H1 (cell line): Measurements from ENCODE around the gene BIRC7. TPM values are rescaled to one million over a fixed set of nuclear protein-coding genes. Genes with fewer than 3 reads are reported as not detected.
A peak's percentile ranks its signal among the peaks of the same experiment; 100 is the strongest.

Experiments used
- CTCF ChIA-PET: fragments of 300-600 bp; sonication (Branson Sonifier 250); formaldehyde crosslinking; loops from one replicate; lab custom pipeline; 2021; ENCODE audit not compliant: partially characterized antibody; lab: Charles Lee
- POLR2A ChIA-PET: fragments of 300-600 bp; sonication (Branson Sonifier 250); formaldehyde crosslinking; loops from one replicate; lab custom pipeline; 2021; ENCODE audit warnings: inconsistent platforms; ENCODE audit not compliant: partially characterized antibody; lab: Charles Lee
- DNase-seq, 2 experiments: peaks; one replicate each; pipeline versions ENCODE4 v3.0.0 to v3.0.0-alpha.2; 2010 to 2022; ENCODE audit warnings: low spot score in 2 of 2, low read depth in 1 of 2, mixed read lengths in 1 of 2
- FAIRE-seq: peaks from 2 replicates; lab custom pipeline; 2011; peaks lifted over from hg19 to GRCh38; lab: Jason Lieb, UNC
- H2AFZ ChIP-seq: 2 replicates; pipeline ENCODE4 v1.8.1; 2012; ENCODE audit warnings: low read length, inconsistent platforms
- H2AK5ac ChIP-seq: 2 replicates; pipeline ENCODE4 v1.6.1; 2013; ENCODE audit warnings: low read depth, low read length
- H2BK120ac ChIP-seq: replicated peaks from 2 replicates; pipeline ENCODE3; 2013; ENCODE audit warnings: low read depth, low read length, inconsistent platforms
- H2BK12ac ChIP-seq: 2 replicates; pipeline ENCODE4 v1.6.1; 2013; ENCODE audit warnings: low read depth, low read length
- H2BK15ac ChIP-seq: 2 replicates; pipeline ENCODE4 v1.6.1; 2013; ENCODE audit warnings: low read length
- H2BK20ac ChIP-seq: 2 replicates; pipeline ENCODE4 v1.6.1; 2013; ENCODE audit warnings: low read length
- H2BK5ac ChIP-seq: 2 replicates; pipeline ENCODE4 v1.6.1; 2013; ENCODE audit warnings: low read depth, low read length
- H3K14ac ChIP-seq: 2 replicates; pipeline ENCODE4 v1.6.1; 2013; ENCODE audit warnings: inconsistent platforms; ENCODE audit not compliant: insufficient read length
- H3K18ac ChIP-seq: 2 replicates; pipeline ENCODE4 v1.6.1; 2013; ENCODE audit warnings: low read length; ENCODE audit errors: extremely low read depth
- H3K23ac ChIP-seq: 2 replicates; pipeline ENCODE4 v1.6.1; 2013; ENCODE audit warnings: inconsistent platforms; ENCODE audit not compliant: insufficient read length
- H3K23me2 ChIP-seq: 2 replicates; pipeline ENCODE4 v1.6.1; 2013; ENCODE audit warnings: low read depth, low read length
- H3K27ac ChIP-seq: 2 replicates; pipeline ENCODE4 v1.6.1; 2011; ENCODE audit warnings: low read depth, low read length, inconsistent platforms
- H3K27me3 ChIP-seq, 4 experiments: replicated peaks in 1 of 4; 1 replicate in 1 of 4; 2 replicates in 3 of 4; pipeline versions ENCODE4 v1.6.1 to v1.8.1; 2011 to 2013; ENCODE audit warnings: low read length in 3 of 4, mild to moderate bottlenecking in 3 of 4, inconsistent platforms in 2 of 4, mixed read lengths in 2 of 4, moderate library complexity in 1 of 4; ENCODE audit not compliant: control insufficient read depth in 3 of 4, insufficient read depth in 3 of 4; ENCODE audit errors: extremely low read depth in 1 of 4
- H3K36me3 ChIP-seq, 4 experiments: 2 replicates each; pipeline versions ENCODE4 v1.6.1 to v1.8.1; 2011 to 2013; ENCODE audit warnings: mild to moderate bottlenecking in 4 of 4, low read length in 3 of 4, moderate library complexity in 2 of 4, control low read depth in 1 of 4, inconsistent platforms in 1 of 4; ENCODE audit not compliant: insufficient read depth in 4 of 4, control insufficient read depth in 2 of 4
- H3K4ac ChIP-seq: replicated peaks from 2 replicates; pipeline ENCODE3; 2013; ENCODE audit warnings: low read length, low read depth, mixed read lengths, inconsistent platforms; ENCODE audit not compliant: insufficient read length
- H3K4me1 ChIP-seq, 4 experiments: replicated peaks in 1 of 4; 1 replicate in 1 of 4; 2 replicates in 3 of 4; pipeline versions ENCODE4 v1.6.1 to v1.8.1; 2011 to 2013; ENCODE audit warnings: low read length in 3 of 4, inconsistent platforms in 2 of 4, mixed read lengths in 1 of 4; ENCODE audit not compliant: insufficient read depth in 4 of 4, control insufficient read depth in 3 of 4
- H3K4me2 ChIP-seq, 2 experiments: 2 replicates each; pipeline versions ENCODE4 v1.6.1 to v1.8.1; 2011 to 2013; ENCODE audit warnings: low read depth in 2 of 2, low read length in 2 of 2, control low read depth in 1 of 2, inconsistent platforms in 1 of 2, mild to moderate bottlenecking in 1 of 2; ENCODE audit not compliant: insufficient read depth in 1 of 2
- H3K4me3 ChIP-seq, 4 experiments: fragments of 200-600, 300-600 bp in 1 of 4; sonication (generic), shearing (Covaris generic), sonication (Bioruptor Twin) in 1 of 4; 2 replicates each; pipeline versions ENCODE4 v1.5.1 to v1.8.1; 2011 to 2016; ENCODE audit warnings: low read length in 4 of 4, low read depth in 3 of 4, control low read depth in 2 of 4, inconsistent platforms in 2 of 4, mild to moderate bottlenecking in 2 of 4, mixed read lengths in 1 of 4, moderate library complexity in 1 of 4; ENCODE audit not compliant: insufficient read depth in 2 of 4; ENCODE audit errors: extremely low read depth in 1 of 4
- H3K56ac ChIP-seq: replicated peaks from 2 replicates; pipeline ENCODE3; 2013; ENCODE audit warnings: low read depth, mild to moderate bottlenecking, mixed read lengths, low read length, inconsistent platforms; ENCODE audit not compliant: insufficient read length
- H3K79me1 ChIP-seq: 2 replicates; pipeline ENCODE4 v1.6.1; 2013; ENCODE audit warnings: low read depth, low read length, control low read depth
- H3K79me2 ChIP-seq, 2 experiments: 2 replicates each; pipeline versions ENCODE4 v1.6.1 to v1.8.1; 2012 to 2013; ENCODE audit warnings: low read length in 2 of 2, mild to moderate bottlenecking in 2 of 2, inconsistent platforms in 1 of 2; ENCODE audit not compliant: insufficient read depth in 2 of 2, control insufficient read depth in 1 of 2
- H3K9ac ChIP-seq, 4 experiments: replicated peaks in 1 of 4; 1 replicate in 1 of 4; 2 replicates in 3 of 4; pipeline versions ENCODE4 v1.6.1 to v1.8.1; 2011 to 2013; ENCODE audit warnings: low read depth in 3 of 4, low read length in 3 of 4, control low read depth in 2 of 4, mild to moderate bottlenecking in 2 of 4, moderate library complexity in 2 of 4, inconsistent platforms in 1 of 4; ENCODE audit errors: extremely low read depth in 1 of 4
- H3K9me3 ChIP-seq, 2 experiments: 2 replicates each; pipeline versions ENCODE4 v1.6.1 to v1.8.1; 2012 to 2013; ENCODE audit warnings: mild to moderate bottlenecking in 2 of 2, moderate library complexity in 2 of 2, control low read depth in 1 of 2, inconsistent platforms in 1 of 2, low read depth in 1 of 2, low read length in 1 of 2, mixed read lengths in 1 of 2; ENCODE audit not compliant: insufficient read depth in 2 of 2
- H4K20me1 ChIP-seq, 2 experiments: replicated peaks in 1 of 2; 2 replicates each; pipeline versions ENCODE3 to v1.8.1; 2011 to 2013; ENCODE audit warnings: inconsistent platforms in 2 of 2, low read length in 2 of 2, mild to moderate bottlenecking in 1 of 2; ENCODE audit not compliant: insufficient read depth in 2 of 2, control insufficient read depth in 1 of 2
- H4K5ac ChIP-seq: 2 replicates; pipeline ENCODE4 v1.6.1; 2013; ENCODE audit warnings: low read length, low read depth, mixed read lengths, inconsistent platforms; ENCODE audit not compliant: insufficient read length
- H4K8ac ChIP-seq: 2 replicates; pipeline ENCODE4 v1.8.0; 2013; ENCODE audit warnings: mild to moderate bottlenecking, moderate library complexity, low read length, inconsistent platforms; ENCODE audit not compliant: insufficient read depth; ENCODE audit errors: extremely low read depth
- H4K91ac ChIP-seq: replicated peaks from 2 replicates; pipeline ENCODE3; 2013; ENCODE audit warnings: low read length, mixed read lengths, inconsistent platforms; ENCODE audit not compliant: insufficient read length
- CBX5 ChIP-seq: fragments of 300-800, 300-1000 bp; sonication (generic); IDR thresholded peaks from 2 replicates; pipeline ENCODE4 v1.7.1; 2016; ENCODE audit warnings: antibody characterized with exemption, low read length, low read depth
- CHD2 ChIP-seq: IDR thresholded peaks from 2 replicates; pipeline ENCODE4 v1.6.1; 2012; ENCODE audit warnings: low read length, improper control_type of control experiment
- EGR1 ChIP-seq: IDR thresholded peaks from 2 replicates; pipeline ENCODE4 v1.6.1; 2011; ENCODE audit warnings: low read depth, low read length, borderline replicate concordance
- KDM1A ChIP-seq: fragments of 200-600, 300-600 bp; sonication (generic); IDR thresholded peaks from 2 replicates; pipeline ENCODE4 v1.7.1; 2016; ENCODE audit warnings: mild to moderate bottlenecking, low read length, borderline replicate concordance
- POLR2A ChIP-seq, 2 experiments: IDR thresholded peaks; 1 replicate in 1 of 2; 2 replicates in 1 of 2; pipeline ENCODE4 v1.6.1; 2011; ENCODE audit warnings: low read depth in 2 of 2, low read length in 2 of 2, mild to moderate bottlenecking in 2 of 2; ENCODE audit errors: control extremely low read depth in 1 of 2
- RBBP5 ChIP-seq: IDR thresholded peaks from 2 replicates; pipeline ENCODE4 v1.7.1; 2012; ENCODE audit warnings: low read depth, mild to moderate bottlenecking, inconsistent platforms, low read length, moderate library complexity, borderline replicate concordance
- RFX5 ChIP-seq: IDR thresholded peaks from 2 replicates; pipeline ENCODE4 v1.6.1; 2011; ENCODE audit warnings: low read depth, low read length, improper control_type of control experiment, borderline replicate concordance
- RNF2 ChIP-seq: fragments of 200-900, 300-1000 bp; sonication (generic); IDR thresholded peaks from 2 replicates; pipeline ENCODE4 v1.7.1; 2016; ENCODE audit warnings: borderline replicate concordance, low read depth, mild to moderate bottlenecking, antibody characterized with exemption, low read length; ENCODE audit not compliant: poor library complexity, severe bottlenecking; ENCODE audit errors: missing control alignments
- SIN3A ChIP-seq, 2 experiments: IDR thresholded peaks in 1 of 2; conservative IDR thresholded peaks in 1 of 2; 2 replicates each; pipeline ENCODE4 v1.6.1; 2011 to 2012; ENCODE audit warnings: low read length in 2 of 2, improper control_type of control experiment in 1 of 2, low read depth in 1 of 2, mild to moderate bottlenecking in 1 of 2
- SP2 ChIP-seq: IDR thresholded peaks from 2 replicates; pipeline ENCODE4 v1.6.1; 2012; ENCODE audit warnings: mild to moderate bottlenecking, low read length, inconsistent platforms
- WGBS, 2 experiments: shearing (Covaris generic) in 1 of 2; methylation state at CpG; one replicate each; pipeline versions ENCODE4 v1.1.6 to v1.1.7; 2013 to 2015; ENCODE audit warnings: low lambda C conversion rate in 2 of 2, mixed read lengths in 2 of 2, inconsistent platforms in 1 of 2, low coverage in 1 of 2, missing lambda C conversion rate in 1 of 2; ENCODE audit not compliant: insufficient replicate concordance in 2 of 2, insufficient coverage in 1 of 2, insufficient read length in 1 of 2; ENCODE audit errors: extremely low coverage in 1 of 2, missing lambda C conversion rate in 1 of 2; 5-methylcytosine and 5-hydroxymethylcytosine counted together
- polyA plus RNA-seq, 7 experiments: library from polyadenylated mRNA; depleted of rRNA in 3 of 7; stranded (reverse) in 5 of 7; unstranded in 2 of 7; fragments of >200 nt in 5 of 7; fragments of 200-250 nt in 2 of 7; gene quantifications; 1 replicate in 5 of 7; 2 replicates in 1 of 7; 4 replicates in 1 of 7; pipeline versions ENCODE4 v1.2.1 to v1.2.3, GENCODE V29; 2011 to 2013; ENCODE audit warnings: missing spikeins in 2 of 7, mixed read lengths in 2 of 7
- total RNA-seq: library from RNA; stranded (reverse); fragmentation: NEBNext Ultra II Directional; extraction: Animal tissue kit (Norgen Biotek cat#: 25700); gene quantifications from 2 replicates; pipeline ENCODE4 v1.2.1, GENCODE V29; 2021
- TF ChIP-seq, protein P1 (sequence below): IDR thresholded peaks from 2 replicates; pipeline ENCODE4 v1.6.1; 2012; ENCODE audit warnings: low read length, inconsistent platforms
- TF ChIP-seq, protein P2 (sequence below): IDR thresholded peaks from 2 replicates; pipeline ENCODE4 v1.6.1; 2012; ENCODE audit warnings: inconsistent platforms

The BIRC7 gene
- total and polyA plus RNA-seq, 2 of the 8 experiments (the other 6 are each of a cell fraction or from before 2014, with no cell fraction given), result 0.11 to 0.41 TPM

DNA sequence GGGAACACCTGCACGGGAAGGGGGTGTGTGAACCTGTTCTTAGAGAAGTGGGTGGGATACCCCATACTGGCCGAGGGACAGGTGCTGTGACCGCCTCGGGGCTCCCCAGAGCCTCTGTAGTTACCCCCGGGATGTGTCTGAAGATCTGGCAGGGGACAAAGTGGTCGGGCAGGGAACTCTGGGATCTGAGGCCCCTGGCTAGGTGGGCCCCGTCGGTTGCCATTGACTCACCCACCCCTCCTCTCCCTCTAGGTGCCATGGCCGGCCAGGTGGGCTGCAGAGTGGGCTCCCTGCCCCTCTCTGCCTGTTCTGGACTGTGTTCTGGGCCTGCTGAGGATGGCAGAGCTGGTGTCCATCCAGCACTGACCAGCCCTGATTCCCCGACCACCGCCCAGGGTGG is 4.3 kb downstream of the BIRC7 start:
- H3K27me3 ChIP-seq, result no peaks in the 10 kb centered on the region
- no peak overlapping the region for H3K23ac ChIP-seq
- H3K4ac ChIP-seq, result no peak overlapping the region
- no peaks in the 10 kb centered on the region for H3K36me3 ChIP-seq
- H3K79me2 ChIP-seq, result no peaks in the 10 kb centered on the region
- no peak overlapping the region for H2AFZ ChIP-seq
- H2BK5ac ChIP-seq, result no peak overlapping the region
- no peaks in the 10 kb centered on the region for H4K20me1 ChIP-seq
- no peak overlapping the region for H3K27ac ChIP-seq
- no peak overlapping the region for H3K56ac ChIP-seq
- H3K4me3 ChIP-seq, result no peak overlapping the region
- FAIRE-seq, result no peak
- POLR2A ChIA-PET, result no interaction called here
- no peak overlapping the region for H2BK12ac ChIP-seq
- H3K9me3 ChIP-seq, result no peaks in the 10 kb centered on the region
- no peak overlapping the region for H3K4me2 ChIP-seq
- peak overlapping the region; percentile 68; the same call in 1 of the 2 replicates for H4K8ac ChIP-seq
- CTCF ChIA-PET, result interaction anchor here (0.8 to 10.9 kb wide), 6 partner anchors 10 to 52 kb away, joined by 3 to 199 read pairs (median 3); no protein-coding TSS in a partner anchor
- peaks cover 0 to 8% (median 5%) of the 10 kb centered on the region in 4 experiments; a peak in 4 of 7 replicates for H3K4me1 ChIP-seq
- WGBS, 2 experiments, result 96% methylated on average over 11 of the region's 11 CpGs; no CpG with 5 or more reads in 1 of the 2 experiments
- no peak for DNase-seq
- H2BK15ac ChIP-seq, result no peak overlapping the region
- H3K9ac ChIP-seq, result no peak overlapping the region
- no peak overlapping the region for H3K14ac ChIP-seq
- H3K79me1 ChIP-seq, result no peaks in the 10 kb centered on the region
- no peak overlapping the region for H4K5ac ChIP-seq
- no peak overlapping the region for H2AK5ac ChIP-seq
- no peak overlapping the region for H4K91ac ChIP-seq
- H2BK20ac ChIP-seq, result no peak overlapping the region
- H2BK120ac ChIP-seq, result no peak overlapping the region
- H3K18ac ChIP-seq, result no peak overlapping the region
- no peaks in the 10 kb centered on the region for H3K23me2 ChIP-seq
- TF ChIP-seq SP2, result no peak
- TF ChIP-seq EGR1, result no peak
- TF ChIP-seq, protein P1, sequence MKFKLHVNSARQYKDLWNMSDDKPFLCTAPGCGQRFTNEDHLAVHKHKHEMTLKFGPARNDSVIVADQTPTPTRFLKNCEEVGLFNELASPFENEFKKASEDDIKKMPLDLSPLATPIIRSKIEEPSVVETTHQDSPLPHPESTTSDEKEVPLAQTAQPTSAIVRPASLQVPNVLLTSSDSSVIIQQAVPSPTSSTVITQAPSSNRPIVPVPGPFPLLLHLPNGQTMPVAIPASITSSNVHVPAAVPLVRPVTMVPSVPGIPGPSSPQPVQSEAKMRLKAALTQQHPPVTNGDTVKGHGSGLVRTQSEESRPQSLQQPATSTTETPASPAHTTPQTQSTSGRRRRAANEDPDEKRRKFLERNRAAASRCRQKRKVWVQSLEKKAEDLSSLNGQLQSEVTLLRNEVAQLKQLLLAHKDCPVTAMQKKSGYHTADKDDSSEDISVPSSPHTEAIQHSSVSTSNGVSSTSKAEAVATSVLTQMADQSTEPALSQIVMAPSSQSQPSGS, result no peak
- no peak for TF ChIP-seq RNF2
- no peak for TF ChIP-seq RBBP5
- no peak for TF ChIP-seq POLR2A (IDR thresholded peaks at IDR 0.05; ENCODE audit: control extremely low read depth in 1 of 2, low read depth in 2 of 2, low read length in 2 of 2)
- TF ChIP-seq CHD2, result no peak
- no peak for TF ChIP-seq CBX5
- no peak for TF ChIP-seq KDM1A
- TF ChIP-seq RFX5, result no peak
- TF ChIP-seq SIN3A (conservative IDR thresholded peaks at IDR 0.05 in 1 of 2, IDR thresholded peaks at IDR 0.05 in 1 of 2; ENCODE audit: low read depth in 1 of 2, low read length in 2 of 2), result no peak
- TF ChIP-seq, protein P2, sequence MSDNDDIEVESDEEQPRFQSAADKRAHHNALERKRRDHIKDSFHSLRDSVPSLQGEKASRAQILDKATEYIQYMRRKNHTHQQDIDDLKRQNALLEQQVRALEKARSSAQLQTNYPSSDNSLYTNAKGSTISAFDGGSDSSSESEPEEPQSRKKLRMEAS, result no peak
